BLaER1 treated with 17β-estradiol and CSF1 and Interleukin-3, amounts not matched to agents 10 nM and 100 nM (cell line): Measurements from ENCODE around the gene SYNDIG1.

ENCODE experiments used
- H3K27ac ChIP-seq, 11 experiments: shearing (Covaris generic); formaldehyde crosslinking; 2 replicates each; pipeline ENCODE4 v1.8.1; 2022
- H3K27me3 ChIP-seq, 11 experiments: shearing (Covaris generic); formaldehyde crosslinking; 2 replicates each; pipeline ENCODE4 v1.8.1; 2022
- H3K36me3 ChIP-seq, 11 experiments: shearing (Covaris generic); formaldehyde crosslinking; 2 replicates each; pipeline ENCODE4 v1.8.1; 2022
- H3K4me1 ChIP-seq, 10 experiments: shearing (Covaris generic); formaldehyde crosslinking; 2 replicates each; pipeline ENCODE4 v1.8.1; 2022
- H3K4me2 ChIP-seq, 11 experiments: shearing (Covaris generic); formaldehyde crosslinking; 2 replicates each; pipeline ENCODE4 v1.8.1; 2022
- H3K4me3 ChIP-seq, 10 experiments: shearing (Covaris generic); formaldehyde crosslinking; 2 replicates each; pipeline ENCODE4 v1.8.1; 2022
- H3K9ac ChIP-seq, 11 experiments: shearing (Covaris generic); formaldehyde crosslinking; 2 replicates each; pipeline ENCODE4 v1.8.1; 2022
- H3K9me3 ChIP-seq, 11 experiments: shearing (Covaris generic); formaldehyde crosslinking; replicated peaks in 1 of 11; 2 replicates each; pipeline ENCODE4 v1.8.1; 2022
- H4K20me1 ChIP-seq, 11 experiments: shearing (Covaris generic); formaldehyde crosslinking; 2 replicates each; pipeline ENCODE4 v1.8.1; 2022
- Cebpa-rat ChIP-seq, 11 experiments: shearing (Covaris generic); IDR thresholded peaks; 2 replicates each; pipeline ENCODE4 v1.8.1; 2022

Gene SYNDIG1

GRCh38 chr20:24675651-24676352 lies 206.4 kb downstream of the SYNDIG1 start:
- Histone ChIP-seq H3K9me3 (no peaks in the 10 kb centered on the region), H3K27ac (no peak overlapping the region)

GRCh38 chr20:24676353-24676977 lies 207.0 kb downstream of the SYNDIG1 start:
- H3K9ac ChIP-seq: no peak overlapping the region
- no peak overlapping the region for H3K4me3 ChIP-seq
- H3K27ac ChIP-seq: no peak overlapping the region
- no peak overlapping the region for H3K4me2 ChIP-seq
- H3K4me1 ChIP-seq: peaks cover 0 to 20% (median 15%) of the 10 kb centered on the region in 10 experiments; a peak in 17 of 20 replicates
- no peaks in the 10 kb centered on the region for H3K36me3 ChIP-seq
- no peaks in the 10 kb centered on the region for H3K27me3 ChIP-seq
- TF ChIP-seq Cebpa-rat (IDR thresholded peaks at IDR 0.05): no peak
- H4K20me1 ChIP-seq: no peaks in the 10 kb centered on the region; a peak in 1 of 22 replicates
- H3K9me3 ChIP-seq: no peaks in the 10 kb centered on the region

More at GRCh38 chr20:24675651-24676352, 206.4 kb downstream of the SYNDIG1 start:
- Histone ChIP-seq H3K36me3 (no peaks in the 10 kb centered on the region), H3K4me2 (no peak overlapping the region), H3K4me3 (no peak overlapping the region), H4K20me1 (no peaks in the 10 kb centered on the region; a peak in 1 of 22 replicates), H3K9ac (no peak overlapping the region), H3K27me3 (no peaks in the 10 kb centered on the region), H3K4me1 (peaks cover 0 to 20% (median 15%) of the 10 kb centered on the region in 10 experiments; a peak in 17 of 20 replicates)
- no peak for TF ChIP-seq Cebpa-rat (IDR thresholded peaks at IDR 0.05)

DNA sequence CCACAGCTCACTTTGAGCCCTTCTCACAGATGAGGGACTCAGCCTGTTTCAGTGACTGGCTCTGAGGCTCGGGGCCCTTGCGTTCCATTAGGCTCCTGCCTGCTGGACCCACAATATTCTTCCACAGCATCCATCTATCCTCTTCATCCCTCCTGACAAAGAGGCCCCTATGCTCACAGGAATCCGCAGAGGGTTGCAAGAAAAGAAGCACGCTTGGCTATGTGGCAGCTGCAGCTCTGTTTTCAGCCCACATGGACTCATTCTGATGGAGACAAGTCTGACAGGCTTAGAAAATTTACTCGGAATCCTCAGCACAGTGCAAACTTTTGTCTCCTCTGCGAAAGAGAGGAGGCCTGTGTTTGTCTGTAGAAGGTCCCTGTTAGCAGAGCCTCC lies 207.5 kb downstream of the SYNDIG1 start:
- Histone ChIP-seq H3K4me1 (peaks cover 0 to 24% (median 19%) of the 10 kb centered on the region in 10 experiments; a peak in 18 of 20 replicates), H4K20me1 (no peaks in the 10 kb centered on the region; a peak in 1 of 22 replicates), H3K4me3 (no peak overlapping the region), H3K9me3 (no peaks in the 10 kb centered on the region), H3K27ac (no peak overlapping the region), H3K36me3 (no peaks in the 10 kb centered on the region), H3K9ac (no peak overlapping the region), H3K27me3 (no peaks in the 10 kb centered on the region), H3K4me2 (no peak overlapping the region)
- no peak for TF ChIP-seq Cebpa-rat (IDR thresholded peaks at IDR 0.05)

- Histone ChIP-seq H3K4me3 (no peak overlapping the region), H3K27ac (no peak overlapping the region), H3K36me3 (no peaks in the 10 kb centered on the region), H3K9ac (no peak overlapping the region), H3K4me1 (peaks cover 0 to 21% (median 17%) of the 10 kb centered on the region in 10 experiments; a peak in 18 of 20 replicates), H4K20me1 (no peaks in the 10 kb centered on the region; a peak in 1 of 22 replicates), H3K4me2 (no peak overlapping the region), H3K9me3 (no peaks in the 10 kb centered on the region), H3K27me3 (no peaks in the 10 kb centered on the region)
- no peak for TF ChIP-seq Cebpa-rat (IDR thresholded peaks at IDR 0.05)
These were observed 208.3 kb downstream of the SYNDIG1 start for GRCh38 chr20:24677626-24678315.

GRCh38 chr20:24678351-24679106 lies 209.1 kb downstream of the SYNDIG1 start:
- no peaks in the 10 kb centered on the region; a peak in 1 of 22 replicates for H4K20me1 ChIP-seq
- H3K27me3 ChIP-seq: no peaks in the 10 kb centered on the region
- H3K27ac ChIP-seq: no peak overlapping the region
- no peaks in the 10 kb centered on the region for H3K36me3 ChIP-seq
- no peak overlapping the region for H3K4me3 ChIP-seq
- no peak for TF ChIP-seq Cebpa-rat (IDR thresholded peaks at IDR 0.05)
- H3K4me2 ChIP-seq: no peak overlapping the region
- no peak overlapping the region for H3K9ac ChIP-seq
- H3K9me3 ChIP-seq: no peaks in the 10 kb centered on the region
- peaks cover 3 to 20% (median 14%) of the 10 kb centered on the region in 10 experiments for H3K4me1 ChIP-seq

DNA sequence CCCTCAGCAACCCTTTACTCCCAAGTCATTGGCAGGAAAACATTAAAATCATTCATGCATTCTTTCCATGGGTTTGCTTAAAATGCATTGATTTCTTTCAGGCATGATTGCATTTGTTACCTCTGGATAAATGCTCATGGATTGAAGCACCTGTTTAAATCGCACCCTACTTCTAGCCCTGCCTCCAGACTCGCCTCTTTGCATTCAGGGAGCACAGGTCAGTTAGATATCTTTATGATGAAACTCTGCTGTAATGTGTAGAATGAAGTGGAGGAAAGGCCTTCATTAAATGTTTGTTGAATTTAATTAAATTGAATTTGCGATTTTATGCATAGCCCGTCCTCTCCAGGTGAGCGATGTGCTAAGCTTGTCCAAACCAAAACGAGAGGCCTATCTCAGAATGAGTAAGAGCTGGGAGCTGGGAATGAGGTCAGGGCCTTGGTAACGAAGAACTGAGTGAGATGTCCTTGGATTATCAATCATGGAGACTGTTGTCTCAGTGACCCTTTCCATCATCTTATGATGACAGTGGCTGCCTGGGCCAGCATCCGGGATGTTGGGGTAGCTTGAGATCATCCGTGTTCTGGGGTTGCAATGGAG lies 210.1 kb downstream of the SYNDIG1 start:
- Histone ChIP-seq H3K9me3 (no peaks in the 10 kb centered on the region), H3K36me3 (no peaks in the 10 kb centered on the region), H4K20me1 (no peaks in the 10 kb centered on the region; a peak in 1 of 22 replicates), H3K27ac (no peak overlapping the region), H3K9ac (no peak overlapping the region), H3K27me3 (no peaks in the 10 kb centered on the region), H3K4me2 (no peak overlapping the region), H3K4me3 (no peak overlapping the region), H3K4me1 (peaks cover 12 to 31% (median 23%) of the 10 kb centered on the region in 10 experiments)
- TF ChIP-seq Cebpa-rat (IDR thresholded peaks at IDR 0.05): no peak

DNA sequence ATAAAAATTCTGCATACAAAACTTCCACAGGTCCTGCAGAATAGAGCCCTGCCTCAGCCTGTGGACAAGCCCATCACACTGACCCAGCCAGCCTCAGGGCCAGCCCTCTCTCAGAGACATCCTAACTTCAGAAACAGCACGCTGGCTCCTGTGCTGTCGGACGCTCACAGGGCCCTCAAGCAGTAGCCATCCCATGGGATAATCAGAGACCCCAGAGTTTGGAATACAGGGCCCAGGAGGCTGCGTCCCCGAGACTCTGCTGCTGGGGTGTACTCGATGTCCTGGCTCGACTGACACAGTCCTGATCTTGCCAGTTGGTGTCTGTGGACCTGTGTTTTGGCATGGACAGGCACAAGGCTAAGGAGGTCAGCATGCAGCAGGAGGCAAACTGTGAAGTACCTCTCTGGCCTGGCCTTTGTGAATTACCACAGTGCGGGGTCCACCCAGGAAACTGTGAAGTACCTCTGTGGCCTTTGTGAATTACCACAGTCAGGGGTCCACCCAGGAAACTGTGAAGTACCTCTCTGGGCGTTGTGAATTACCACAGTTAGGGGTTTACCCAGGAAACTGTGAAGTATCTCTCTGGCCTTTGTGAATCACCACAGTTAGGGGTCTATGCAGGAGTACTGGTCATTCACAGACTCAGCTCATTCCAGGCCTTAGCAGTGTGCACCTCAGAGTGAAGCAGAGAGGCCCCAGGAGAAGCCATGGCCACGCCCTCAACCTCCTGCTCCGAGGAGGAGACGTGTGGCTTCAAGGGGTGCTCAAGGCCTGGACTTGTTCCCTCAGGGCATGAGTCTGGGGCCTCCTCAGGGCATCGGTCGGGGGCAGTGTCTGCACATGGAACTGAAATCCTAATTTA lies 212.4 kb downstream of the SYNDIG1 start:
- 0 out of 22 replicates have a peak, but pooled peaks cover 0 to 2% (median 0%) of the 10 kb centered on the region in 11 experiments for H3K9me3 ChIP-seq
- H3K4me2 ChIP-seq: peak overlapping the region in 7 of 11 experiments; percentile 3 to 40 (median 14); a peak in 8 of 22 replicates
- no peak overlapping the region for H3K9ac ChIP-seq
- no peak for TF ChIP-seq Cebpa-rat (IDR thresholded peaks at IDR 0.05)
- no peaks in the 10 kb centered on the region for H3K27me3 ChIP-seq
- peak overlapping the region in 4 of 11 experiments; percentile 10 to 35 (median 32); a peak in 4 of 22 replicates for H3K27ac ChIP-seq
- no peaks in the 10 kb centered on the region; a peak in 1 of 22 replicates for H4K20me1 ChIP-seq
- H3K4me1 ChIP-seq: peaks cover 27 to 48% (median 41%) of the 10 kb centered on the region in 10 experiments
- no peak overlapping the region for H3K4me3 ChIP-seq
- H3K36me3 ChIP-seq: no peaks in the 10 kb centered on the region
